GM19328 (cell line): ENCODE measurements around the gene AMBP.

ENCODE experiments used
- ATAC-seq: cut with Tn5 transposase; IDR thresholded peaks from one replicate; pipeline ENCODE4 v1.9.1; 2021; ENCODE audit warnings: mild to moderate bottlenecking, moderate library complexity; ENCODE audit not compliant: unreplicated experiment

AMBP gene

GRCh38 chr9:114033397-114034103 lies 44.5 kb downstream of the AMBP start:
- no peak for ATAC-seq

GRCh38 chr9:114031948-114032840 lies 45.9 kb downstream of the AMBP start:
- no peak for ATAC-seq

GRCh38 chr9:114031037-114031630 lies 47.0 kb downstream of the AMBP start:
- no peak for ATAC-seq

- no peak for ATAC-seq
These were observed 47.7 kb downstream of the AMBP start for GRCh38 chr9:114030364-114030763.

- no peak for ATAC-seq
These were observed 48.6 kb downstream of the AMBP start for GRCh38 chr9:114029311-114030170.

- no peak for ATAC-seq
These were observed 49.5 kb downstream of the AMBP start for GRCh38 chr9:114028646-114029045.

GRCh38 chr9:114027863-114028465 lies 50.1 kb downstream of the AMBP start:
- ATAC-seq: no peak

- no peak for ATAC-seq
These were observed 50.8 kb downstream of the AMBP start for GRCh38 chr9:114027159-114027862.

GRCh38 chr9:114026335-114026734 lies 51.8 kb downstream of the AMBP start:
- ATAC-seq: no peak

GRCh38 chr9:114025760-114026159 lies 52.3 kb downstream of the AMBP start:
- no peak for ATAC-seq

- ATAC-seq: no peak
These were observed 52.8 kb downstream of the AMBP start for GRCh38 chr9:114025196-114025753.

- no peak for ATAC-seq
These were observed 54.1 kb downstream of the AMBP start for GRCh38 chr9:114023961-114024360.

GRCh38 chr9:114021578-114021977 lies 56.5 kb downstream of the AMBP start:
- ATAC-seq: no peak

- no peak for ATAC-seq
These were observed 60.1 kb downstream of the AMBP start for GRCh38 chr9:114017741-114018715.

GRCh38 chr9:114016629-114017423 lies 61.3 kb downstream of the AMBP start:
- ATAC-seq: no peak

- no peak for ATAC-seq
These were observed 62.0 kb downstream of the AMBP start for GRCh38 chr9:114016101-114016500.

- ATAC-seq: no peak
These were observed 62.5 kb downstream of the AMBP start for GRCh38 chr9:114015607-114016006.
